SU-DHL-6 (cell line): Measurements from ENCODE around the gene G0S2.

Source experiments
- EZH2phosphoT487 ChIP-seq: fragments of 200-600 bp; sonication (generic), shearing (Covaris generic); conservative IDR thresholded peaks from 2 replicates; pipeline ENCODE4 v1.6.1; 2018; ENCODE audit warnings: mild to moderate bottlenecking, antibody characterized with exemption, low read length, moderate library complexity, mixed read lengths
- TF ChIP-seq, protein P1 (sequence below): fragments of 200-600 bp; sonication (generic); IDR thresholded peaks from one replicate; pipeline ENCODE4 v1.5.1; 2017; ENCODE audit warnings: antibody characterized with exemption, mild to moderate bottlenecking, low read length, moderate library complexity; ENCODE audit not compliant: insufficient read depth, poor library complexity, severe bottlenecking

DNA sequence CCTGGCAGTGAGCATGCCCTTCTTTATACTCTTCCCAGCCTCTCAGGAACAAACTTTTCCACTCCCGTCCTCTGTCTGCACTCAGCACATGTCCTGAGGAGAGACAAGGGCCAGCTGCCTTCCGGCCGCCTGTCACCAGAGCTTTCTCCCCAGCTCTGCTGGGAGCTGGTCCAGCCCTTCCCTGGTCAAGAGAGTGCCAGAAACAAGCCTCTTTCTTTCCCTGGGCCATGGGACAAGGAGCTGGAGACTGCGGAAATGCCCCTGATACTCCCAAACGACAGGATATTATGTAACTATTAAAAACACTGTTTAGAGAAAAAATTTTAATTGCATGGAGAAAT, 33.4 kb upstream of the G0S2 start:
- TF ChIP-seq, protein P1, sequence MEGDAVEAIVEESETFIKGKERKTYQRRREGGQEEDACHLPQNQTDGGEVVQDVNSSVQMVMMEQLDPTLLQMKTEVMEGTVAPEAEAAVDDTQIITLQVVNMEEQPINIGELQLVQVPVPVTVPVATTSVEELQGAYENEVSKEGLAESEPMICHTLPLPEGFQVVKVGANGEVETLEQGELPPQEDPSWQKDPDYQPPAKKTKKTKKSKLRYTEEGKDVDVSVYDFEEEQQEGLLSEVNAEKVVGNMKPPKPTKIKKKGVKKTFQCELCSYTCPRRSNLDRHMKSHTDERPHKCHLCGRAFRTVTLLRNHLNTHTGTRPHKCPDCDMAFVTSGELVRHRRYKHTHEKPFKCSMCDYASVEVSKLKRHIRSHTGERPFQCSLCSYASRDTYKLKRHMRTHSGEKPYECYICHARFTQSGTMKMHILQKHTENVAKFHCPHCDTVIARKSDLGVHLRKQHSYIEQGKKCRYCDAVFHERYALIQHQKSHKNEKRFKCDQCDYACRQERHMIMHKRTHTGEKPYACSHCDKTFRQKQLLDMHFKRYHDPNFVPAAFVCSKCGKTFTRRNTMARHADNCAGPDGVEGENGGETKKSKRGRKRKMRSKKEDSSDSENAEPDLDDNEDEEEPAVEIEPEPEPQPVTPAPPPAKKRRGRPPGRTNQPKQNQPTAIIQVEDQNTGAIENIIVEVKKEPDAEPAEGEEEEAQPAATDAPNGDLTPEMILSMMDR = no peak
- no peak for TF ChIP-seq EZH2phosphoT487
